Stimulated activated CD8-positive, alpha-beta memory T cell treated with anti-CD3 and anti-CD28 coated beads, Interleukin-2, amount 100 ng/mL, for 48 hours (primary cell): Measurements from ENCODE around the gene ETV2.
A peak's percentile ranks its signal among the peaks of the same experiment; 100 is the strongest.
"Not testable (repeated sequence)": the region's sequence is repeated elsewhere in the genome, so short reads cannot be mapped to it uniquely, and the experiment has no call there.

Experiments used
- DNase-seq, 2 donors: peaks; one replicate each; pipeline ENCODE4 v3.0.0-alpha.2; 2020; ENCODE audit warnings: low read depth in 2 of 2

The ETV2 gene

GRCh38 chr19:35641515-35642151 lies at the start of gene ETV2:
ETV2 (plus strand) TSS chr19:35641745; CDS start chr19:35642461, 716 bp downstream.
- DNase-seq = peak; percentile 40 to 47

GRCh38 chr19:35592226-35592625 lies 49.3 kb upstream of the ETV2 start:
- DNase-seq = no peak

- DNase-seq = not testable (repeated sequence)
These were observed 46.5 kb upstream of the ETV2 start for GRCh38 chr19:35595026-35595425.

GRCh38 chr19:35595928-35596327 lies 45.6 kb upstream of the ETV2 start:
- DNase-seq = no peak

GRCh38 chr19:35596366-35596999 lies 45.1 kb upstream of the ETV2 start:
- DNase-seq = no peak

- DNase-seq = no peak
These were observed 39.6 kb upstream of the ETV2 start for GRCh38 chr19:35601971-35602370.

GRCh38 chr19:35604436-35604835 lies 37.1 kb upstream of the ETV2 start:
- not testable (repeated sequence) for DNase-seq

- not testable (repeated sequence) for DNase-seq
These were observed 34.4 kb upstream of the ETV2 start for GRCh38 chr19:35607170-35607569.

GRCh38 chr19:35607661-35608060 lies 33.9 kb upstream of the ETV2 start:
- no peak for DNase-seq

- DNase-seq = no peak
These were observed 33.3 kb upstream of the ETV2 start for GRCh38 chr19:35608251-35608650.

- DNase-seq = no peak
These were observed 31.6 kb upstream of the ETV2 start for GRCh38 chr19:35609851-35610353.

- no peak for DNase-seq
These were observed 29.4 kb upstream of the ETV2 start for GRCh38 chr19:35612224-35612558.

GRCh38 chr19:35612559-35613321 lies 28.8 kb upstream of the ETV2 start, which contains the start of gene HAUS5:
HAUS5 (plus strand) TSS chr19:35612735; CDS start chr19:35612795, 60 bp downstream.
- DNase-seq = peak; percentile 93

- no peak for DNase-seq
These were observed 28.0 kb upstream of the ETV2 start for GRCh38 chr19:35613574-35613973.

GRCh38 chr19:35615036-35615435 lies 26.5 kb upstream of the ETV2 start:
- DNase-seq = no peak

GRCh38 chr19:35618857-35619256 lies 22.7 kb upstream of the ETV2 start:
- no peak for DNase-seq

- DNase-seq = no peak
These were observed 22.1 kb upstream of the ETV2 start for GRCh38 chr19:35619290-35619923.

- DNase-seq = no peak
These were observed 21.5 kb upstream of the ETV2 start for GRCh38 chr19:35620001-35620400.

GRCh38 chr19:35621708-35622107 lies 19.8 kb upstream of the ETV2 start:
- no peak for DNase-seq

GRCh38 chr19:35622750-35623149 lies 18.8 kb upstream of the ETV2 start:
- no peak for DNase-seq

GRCh38 chr19:35623327-35624010 lies 18.1 kb upstream of the ETV2 start:
- no peak for DNase-seq

GRCh38 chr19:35628264-35628564 lies 13.3 kb upstream of the ETV2 start:
- DNase-seq = no peak
